HG03439 (cell line): ENCODE measurements around the gene PRLR.
"Not testable (repeated sequence)": the region's sequence is repeated elsewhere in the genome, so short reads cannot be mapped to it uniquely, and the experiment has no call there.

ENCODE experiments used
- ATAC-seq: cut with Tn5 transposase; IDR thresholded peaks from one replicate; pipeline ENCODE4 v1.9.1; 2021; ENCODE audit warnings: mild to moderate bottlenecking, moderate library complexity; ENCODE audit not compliant: unreplicated experiment

Gene PRLR

GRCh38 chr5:35198075-35198474 lies 32.2 kb downstream of the PRLR start:
- no peak for ATAC-seq

- ATAC-seq: no peak
Measured at GRCh38 chr5:35197351-35197750, 32.9 kb downstream of the PRLR start.

GRCh38 chr5:35195472-35195852 lies 34.8 kb downstream of the PRLR start:
- ATAC-seq: no peak

GRCh38 chr5:35194635-35195471 lies 35.4 kb downstream of the PRLR start:
- ATAC-seq: peak; percentile 86

- no peak for ATAC-seq
Measured at GRCh38 chr5:35192506-35192905, 37.8 kb downstream of the PRLR start.

GRCh38 chr5:35189801-35190200 lies 40.5 kb downstream of the PRLR start:
- not testable (repeated sequence) for ATAC-seq

GRCh38 chr5:35188031-35188457 lies 42.2 kb downstream of the PRLR start:
- no peak for ATAC-seq

- not testable (repeated sequence) for ATAC-seq
Measured at GRCh38 chr5:35187621-35188020, 42.7 kb downstream of the PRLR start.

GRCh38 chr5:35186749-35187148 lies 43.5 kb downstream of the PRLR start:
- ATAC-seq: no peak

- no peak for ATAC-seq
Measured at GRCh38 chr5:35185518-35185917, 44.8 kb downstream of the PRLR start.

- ATAC-seq: no peak
Measured at GRCh38 chr5:35183556-35183955, 46.7 kb downstream of the PRLR start.

- no peak for ATAC-seq
Measured at GRCh38 chr5:35182910-35183535, 47.3 kb downstream of the PRLR start.

- ATAC-seq: no peak
Measured at GRCh38 chr5:35182486-35182885, 47.8 kb downstream of the PRLR start.

- no peak for ATAC-seq
Measured at GRCh38 chr5:35180046-35180445, 50.2 kb downstream of the PRLR start.

- ATAC-seq: no peak
Measured at GRCh38 chr5:35177783-35178182, 52.5 kb downstream of the PRLR start.

GRCh38 chr5:35172533-35172932 lies 57.8 kb downstream of the PRLR start:
- ATAC-seq: no peak

- ATAC-seq: no peak
Measured at GRCh38 chr5:35171991-35172390, 58.3 kb downstream of the PRLR start.

- ATAC-seq: no peak
Measured at GRCh38 chr5:35171078-35171477, 59.2 kb downstream of the PRLR start.

GRCh38 chr5:35166043-35166442 lies 64.2 kb downstream of the PRLR start:
- no peak for ATAC-seq

- ATAC-seq: no peak
Measured at GRCh38 chr5:35164860-35165542, 65.3 kb downstream of the PRLR start.

- no peak for ATAC-seq
Measured at GRCh38 chr5:35163710-35164033, 66.6 kb downstream of the PRLR start.
